H1 (cell line): ENCODE results near the gene PARD3. TPM values are rescaled to one million over a fixed set of nuclear protein-coding genes. Genes with fewer than 3 reads are reported as not detected.
"Not testable (repeated sequence)": the region's sequence is repeated elsewhere in the genome, so short reads cannot be mapped to it uniquely, and the experiment has no call there.

Source experiments
- CTCF ChIA-PET: fragments of 300-600 bp; sonication (Branson Sonifier 250); formaldehyde crosslinking; loops from one replicate; lab custom pipeline; 2021; ENCODE audit not compliant: partially characterized antibody; lab: Charles Lee
- POLR2A ChIA-PET: fragments of 300-600 bp; sonication (Branson Sonifier 250); formaldehyde crosslinking; loops from one replicate; lab custom pipeline; 2021; ENCODE audit warnings: inconsistent platforms; ENCODE audit not compliant: partially characterized antibody; lab: Charles Lee
- DNase-seq, 2 experiments: peaks; one replicate each; pipeline versions ENCODE4 v3.0.0 to v3.0.0-alpha.2; 2010 to 2022; ENCODE audit warnings: low spot score in 2 of 2, low read depth in 1 of 2, mixed read lengths in 1 of 2
- FAIRE-seq: peaks from 2 replicates; lab custom pipeline; 2011; peaks lifted over from hg19 to GRCh38; lab: Jason Lieb, UNC
- H2AFZ ChIP-seq: 2 replicates; pipeline ENCODE4 v1.8.1; 2012; ENCODE audit warnings: low read length, inconsistent platforms
- H2AK5ac ChIP-seq: 2 replicates; pipeline ENCODE4 v1.6.1; 2013; ENCODE audit warnings: low read depth, low read length
- H2BK120ac ChIP-seq: replicated peaks from 2 replicates; pipeline ENCODE3; 2013; ENCODE audit warnings: low read depth, low read length, inconsistent platforms
- H2BK12ac ChIP-seq: 2 replicates; pipeline ENCODE4 v1.6.1; 2013; ENCODE audit warnings: low read depth, low read length
- H2BK15ac ChIP-seq: 2 replicates; pipeline ENCODE4 v1.6.1; 2013; ENCODE audit warnings: low read length
- H2BK20ac ChIP-seq: 2 replicates; pipeline ENCODE4 v1.6.1; 2013; ENCODE audit warnings: low read length
- H2BK5ac ChIP-seq: 2 replicates; pipeline ENCODE4 v1.6.1; 2013; ENCODE audit warnings: low read depth, low read length
- H3K14ac ChIP-seq: 2 replicates; pipeline ENCODE4 v1.6.1; 2013; ENCODE audit warnings: inconsistent platforms; ENCODE audit not compliant: insufficient read length
- H3K18ac ChIP-seq: 2 replicates; pipeline ENCODE4 v1.6.1; 2013; ENCODE audit warnings: low read length; ENCODE audit errors: extremely low read depth
- H3K23ac ChIP-seq: 2 replicates; pipeline ENCODE4 v1.6.1; 2013; ENCODE audit warnings: inconsistent platforms; ENCODE audit not compliant: insufficient read length
- H3K23me2 ChIP-seq: 2 replicates; pipeline ENCODE4 v1.6.1; 2013; ENCODE audit warnings: low read depth, low read length
- H3K27ac ChIP-seq: 2 replicates; pipeline ENCODE4 v1.6.1; 2011; ENCODE audit warnings: low read depth, low read length, inconsistent platforms
- H3K27me3 ChIP-seq, 4 experiments: replicated peaks in 1 of 4; 1 replicate in 1 of 4; 2 replicates in 3 of 4; pipeline versions ENCODE4 v1.6.1 to v1.8.1; 2011 to 2013; ENCODE audit warnings: low read length in 3 of 4, mild to moderate bottlenecking in 3 of 4, inconsistent platforms in 2 of 4, mixed read lengths in 2 of 4, moderate library complexity in 1 of 4; ENCODE audit not compliant: control insufficient read depth in 3 of 4, insufficient read depth in 3 of 4; ENCODE audit errors: extremely low read depth in 1 of 4
- H3K36me3 ChIP-seq, 4 experiments: 2 replicates each; pipeline versions ENCODE4 v1.6.1 to v1.8.1; 2011 to 2013; ENCODE audit warnings: mild to moderate bottlenecking in 4 of 4, low read length in 3 of 4, moderate library complexity in 2 of 4, control low read depth in 1 of 4, inconsistent platforms in 1 of 4; ENCODE audit not compliant: insufficient read depth in 4 of 4, control insufficient read depth in 2 of 4
- H3K4ac ChIP-seq: replicated peaks from 2 replicates; pipeline ENCODE3; 2013; ENCODE audit warnings: low read length, low read depth, mixed read lengths, inconsistent platforms; ENCODE audit not compliant: insufficient read length
- H3K4me1 ChIP-seq, 4 experiments: replicated peaks in 1 of 4; 1 replicate in 1 of 4; 2 replicates in 3 of 4; pipeline versions ENCODE4 v1.6.1 to v1.8.1; 2011 to 2013; ENCODE audit warnings: low read length in 3 of 4, inconsistent platforms in 2 of 4, mixed read lengths in 1 of 4; ENCODE audit not compliant: insufficient read depth in 4 of 4, control insufficient read depth in 3 of 4
- H3K4me2 ChIP-seq, 2 experiments: 2 replicates each; pipeline versions ENCODE4 v1.6.1 to v1.8.1; 2011 to 2013; ENCODE audit warnings: low read depth in 2 of 2, low read length in 2 of 2, control low read depth in 1 of 2, inconsistent platforms in 1 of 2, mild to moderate bottlenecking in 1 of 2; ENCODE audit not compliant: insufficient read depth in 1 of 2
- H3K4me3 ChIP-seq, 4 experiments: fragments of 200-600, 300-600 bp in 1 of 4; sonication (generic), shearing (Covaris generic), sonication (Bioruptor Twin) in 1 of 4; 2 replicates each; pipeline versions ENCODE4 v1.5.1 to v1.8.1; 2011 to 2016; ENCODE audit warnings: low read length in 4 of 4, low read depth in 3 of 4, control low read depth in 2 of 4, inconsistent platforms in 2 of 4, mild to moderate bottlenecking in 2 of 4, mixed read lengths in 1 of 4, moderate library complexity in 1 of 4; ENCODE audit not compliant: insufficient read depth in 2 of 4; ENCODE audit errors: extremely low read depth in 1 of 4
- H3K56ac ChIP-seq: replicated peaks from 2 replicates; pipeline ENCODE3; 2013; ENCODE audit warnings: low read depth, mild to moderate bottlenecking, mixed read lengths, low read length, inconsistent platforms; ENCODE audit not compliant: insufficient read length
- H3K79me1 ChIP-seq: 2 replicates; pipeline ENCODE4 v1.6.1; 2013; ENCODE audit warnings: low read depth, low read length, control low read depth
- H3K79me2 ChIP-seq, 2 experiments: 2 replicates each; pipeline versions ENCODE4 v1.6.1 to v1.8.1; 2012 to 2013; ENCODE audit warnings: low read length in 2 of 2, mild to moderate bottlenecking in 2 of 2, inconsistent platforms in 1 of 2; ENCODE audit not compliant: insufficient read depth in 2 of 2, control insufficient read depth in 1 of 2
- H3K9ac ChIP-seq, 4 experiments: replicated peaks in 1 of 4; 1 replicate in 1 of 4; 2 replicates in 3 of 4; pipeline versions ENCODE4 v1.6.1 to v1.8.1; 2011 to 2013; ENCODE audit warnings: low read depth in 3 of 4, low read length in 3 of 4, control low read depth in 2 of 4, mild to moderate bottlenecking in 2 of 4, moderate library complexity in 2 of 4, inconsistent platforms in 1 of 4; ENCODE audit errors: extremely low read depth in 1 of 4
- H3K9me3 ChIP-seq, 2 experiments: 2 replicates each; pipeline versions ENCODE4 v1.6.1 to v1.8.1; 2012 to 2013; ENCODE audit warnings: mild to moderate bottlenecking in 2 of 2, moderate library complexity in 2 of 2, control low read depth in 1 of 2, inconsistent platforms in 1 of 2, low read depth in 1 of 2, low read length in 1 of 2, mixed read lengths in 1 of 2; ENCODE audit not compliant: insufficient read depth in 2 of 2
- H4K20me1 ChIP-seq, 2 experiments: replicated peaks in 1 of 2; 2 replicates each; pipeline versions ENCODE3 to v1.8.1; 2011 to 2013; ENCODE audit warnings: inconsistent platforms in 2 of 2, low read length in 2 of 2, mild to moderate bottlenecking in 1 of 2; ENCODE audit not compliant: insufficient read depth in 2 of 2, control insufficient read depth in 1 of 2
- H4K5ac ChIP-seq: 2 replicates; pipeline ENCODE4 v1.6.1; 2013; ENCODE audit warnings: low read length, low read depth, mixed read lengths, inconsistent platforms; ENCODE audit not compliant: insufficient read length
- H4K8ac ChIP-seq: 2 replicates; pipeline ENCODE4 v1.8.0; 2013; ENCODE audit warnings: mild to moderate bottlenecking, moderate library complexity, low read length, inconsistent platforms; ENCODE audit not compliant: insufficient read depth; ENCODE audit errors: extremely low read depth
- H4K91ac ChIP-seq: replicated peaks from 2 replicates; pipeline ENCODE3; 2013; ENCODE audit warnings: low read length, mixed read lengths, inconsistent platforms; ENCODE audit not compliant: insufficient read length
- WGBS, 2 experiments: shearing (Covaris generic) in 1 of 2; methylation state at CpG; one replicate each; pipeline versions ENCODE4 v1.1.6 to v1.1.7; 2013 to 2015; ENCODE audit warnings: low lambda C conversion rate in 2 of 2, mixed read lengths in 2 of 2, inconsistent platforms in 1 of 2, low coverage in 1 of 2, missing lambda C conversion rate in 1 of 2; ENCODE audit not compliant: insufficient replicate concordance in 2 of 2, insufficient coverage in 1 of 2, insufficient read length in 1 of 2; ENCODE audit errors: extremely low coverage in 1 of 2, missing lambda C conversion rate in 1 of 2; 5-methylcytosine and 5-hydroxymethylcytosine counted together
- polyA plus RNA-seq, 7 experiments: library from polyadenylated mRNA; depleted of rRNA in 3 of 7; stranded (reverse) in 5 of 7; unstranded in 2 of 7; fragments of >200 nt in 5 of 7; fragments of 200-250 nt in 2 of 7; gene quantifications; 1 replicate in 5 of 7; 2 replicates in 1 of 7; 4 replicates in 1 of 7; pipeline versions ENCODE4 v1.2.1 to v1.2.3, GENCODE V29; 2011 to 2013; ENCODE audit warnings: missing spikeins in 2 of 7, mixed read lengths in 2 of 7
- total RNA-seq: library from RNA; stranded (reverse); fragmentation: NEBNext Ultra II Directional; extraction: Animal tissue kit (Norgen Biotek cat#: 25700); gene quantifications from 2 replicates; pipeline ENCODE4 v1.2.1, GENCODE V29; 2021

PARD3 gene
- total and polyA plus RNA-seq, 2 of the 8 experiments (the other 6 are each of a cell fraction or from before 2014, with no cell fraction given) = 19.7 to 49.1 TPM

GRCh38 chr10:34067741-34068140 is 747.4 kb downstream of the PARD3 start:
- not testable (repeated sequence) for H3K4ac ChIP-seq, H3K56ac ChIP-seq, H3K79me1 ChIP-seq, H3K9ac ChIP-seq, H2BK120ac ChIP-seq, H3K27ac ChIP-seq, H3K4me1 ChIP-seq, H2BK5ac ChIP-seq, H4K91ac ChIP-seq, FAIRE-seq, H3K23me2 ChIP-seq, DNase-seq, H3K14ac ChIP-seq, H3K18ac ChIP-seq, H4K20me1 ChIP-seq, H3K4me2 ChIP-seq, H3K36me3 ChIP-seq, H4K8ac ChIP-seq, H2AFZ ChIP-seq, H2BK12ac ChIP-seq, H4K5ac ChIP-seq, H2BK20ac ChIP-seq, H3K27me3 ChIP-seq, H3K9me3 ChIP-seq, H2BK15ac ChIP-seq, H3K79me2 ChIP-seq, H2AK5ac ChIP-seq, H3K4me3 ChIP-seq, H3K23ac ChIP-seq
- WGBS, 2 experiments = 89% methylated on average over 6 of the region's 6 CpGs; no CpG with 5 or more reads in 1 of the 2 experiments
- POLR2A ChIA-PET = interaction anchor here (0.6 kb wide), 1 partner anchor 8 kb away, joined by 3 read pairs; no protein-coding TSS in a partner anchor
- CTCF ChIA-PET = interaction anchor here (1.6 kb wide), 1 partner anchor 22 kb away, joined by 3 read pairs; no protein-coding TSS in a partner anchor
